ENCODE results near the gene OMP.
"Not testable (repeated sequence)": the region's sequence is repeated elsewhere in the genome, so short reads cannot be mapped to it uniquely, and the experiment has no call there.

OMP gene

GRCh38 chr11:77087723-77088225 lies 14.9 kb upstream of the OMP start:
- no peak for DNase-seq

GRCh38 chr11:77088236-77089003 lies 14.2 kb upstream of the OMP start:
- peak in 1 of 3 experiments; percentile 42 for DNase-seq

- no peak for DNase-seq
These were observed 13.6 kb upstream of the OMP start for GRCh38 chr11:77089004-77089545.

GRCh38 chr11:77090046-77090372 lies 12.6 kb upstream of the OMP start:
- DNase-seq, result no peak

GRCh38 chr11:77090373-77091111 lies 12.1 kb upstream of the OMP start:
- no peak for DNase-seq

- DNase-seq, result peak; percentile 75 to 83 (median 80)
These were observed 11.3 kb upstream of the OMP start for GRCh38 chr11:77091146-77091940.

GRCh38 chr11:77092382-77092781 lies 10.3 kb upstream of the OMP start:
- no peak for DNase-seq

- no peak for DNase-seq
These were observed 9.4 kb upstream of the OMP start for GRCh38 chr11:77093056-77093891.

GRCh38 chr11:77093987-77094840 lies 8.4 kb upstream of the OMP start:
- no peak for DNase-seq

- DNase-seq, result peak in 1 of 3 experiments; percentile 4
These were observed 7.7 kb upstream of the OMP start for GRCh38 chr11:77094841-77095365.

GRCh38 chr11:77095551-77096490 lies 6.8 kb upstream of the OMP start:
- no peak for DNase-seq

- DNase-seq, result no peak
These were observed 6.0 kb upstream of the OMP start for GRCh38 chr11:77096591-77097019.

- not testable (repeated sequence) for DNase-seq
These were observed 5.5 kb upstream of the OMP start for GRCh38 chr11:77097180-77097579.

GRCh38 chr11:77100166-77101042 lies 2.2 kb upstream of the OMP start:
- DNase-seq, result no peak

GRCh38 chr11:77101043-77101537 lies 1.6 kb upstream of the OMP start:
- DNase-seq, result no peak

- DNase-seq, result no peak
These were observed 679 bp downstream of the OMP start for GRCh38 chr11:77103319-77103718.

GRCh38 chr11:77104727-77105126 lies 2.1 kb downstream of the OMP start:
- no peak for DNase-seq

GRCh38 chr11:77106321-77106720 lies 3.7 kb downstream of the OMP start:
- no peak for DNase-seq

Measured in NCI-H1417 (cell line).